GM12864 (cell line): ENCODE measurements around the gene FAM124A.

Source experiments
- DNase-seq: peaks from one replicate; pipeline ENCODE4 v3.0.0-alpha.2; 2011; ENCODE audit warnings: low read depth
- H3K4me3 ChIP-seq: 2 replicates; pipeline ENCODE4 v1.5.1; 2011; ENCODE audit warnings: mild to moderate bottlenecking, low read depth, low read length, control low read depth
- CTCF ChIP-seq: IDR thresholded peaks from 2 replicates; pipeline ENCODE4 v1.5.1; 2011; ENCODE audit warnings: low read depth, mild to moderate bottlenecking, moderate library complexity, low read length, control low read depth, inconsistent platforms; ENCODE audit errors: missing control alignments

Gene FAM124A

GRCh38 chr13:51331354-51331861, 109.2 kb downstream of the FAM124A start:
- no peak overlapping the region for H3K4me3 ChIP-seq
- DNase-seq = no peak
- TF ChIP-seq CTCF = no peak

- DNase-seq = no peak
- no peak for TF ChIP-seq CTCF
- H3K4me3 ChIP-seq = no peak overlapping the region
These were observed 110.6 kb downstream of the FAM124A start for GRCh38 chr13:51332566-51333361.

- DNase-seq = no peak
- TF ChIP-seq CTCF = no peak
These were observed 111.2 kb downstream of the FAM124A start for GRCh38 chr13:51333421-51333820.

GRCh38 chr13:51333826-51334225, 111.6 kb downstream of the FAM124A start:
- no peak for DNase-seq
- H3K4me3 ChIP-seq = no peak overlapping the region
- no peak for TF ChIP-seq CTCF

More at GRCh38 chr13:51333421-51333820, 111.2 kb downstream of the FAM124A start:
- no peak overlapping the region for H3K4me3 ChIP-seq
